GM18951 (cell line): Measurements from ENCODE around the gene GLT1D1.

Experiments used
- POLR2A ChIP-seq: IDR thresholded peaks from 4 replicates; pipeline ENCODE4 v1.6.1; 2011; ENCODE audit warnings: mild to moderate bottlenecking; ENCODE audit not compliant: insufficient read length, insufficient read depth; ENCODE audit errors: extremely low read depth
- in situ Hi-C: fragments of 300-500 bp; cut with MboI; formaldehyde crosslinking; loops from one replicate; pipeline ENCODE4 v1.12.0; 2022; ENCODE audit warnings: low sequenced_read_pairs, mixed read lengths, inconsistent platforms; ENCODE audit not compliant: unreplicated experiment

Gene GLT1D1

GRCh38 chr12:128852026-128852698, 1.1 kb upstream of the GLT1D1 start:
- no peak for TF ChIP-seq POLR2A
- in situ Hi-C loops: no loop called here

- in situ Hi-C loops: no loop called here
- no peak for TF ChIP-seq POLR2A
These were observed 421 bp downstream of the GLT1D1 start for GRCh38 chr12:128853600-128854197.

GRCh38 chr12:128856035-128856790, 2.9 kb downstream of the GLT1D1 start:
- in situ Hi-C loops: no loop called here

GRCh38 chr12:128856791-128857078, 3.5 kb downstream of the GLT1D1 start:
- in situ Hi-C loops: no loop called here
- TF ChIP-seq POLR2A: no peak

More at GRCh38 chr12:128856035-128856790, 2.9 kb downstream of the GLT1D1 start:
- TF ChIP-seq POLR2A: no peak

- TF ChIP-seq POLR2A: no peak
- in situ Hi-C loops: no loop called here
These were observed 4.0 kb downstream of the GLT1D1 start for GRCh38 chr12:128857133-128857763.

- no peak for TF ChIP-seq POLR2A
- in situ Hi-C loops: no loop called here
These were observed 6.0 kb downstream of the GLT1D1 start for GRCh38 chr12:128859311-128859710.

- TF ChIP-seq POLR2A: no peak
- in situ Hi-C loops: no loop called here
These were observed 8.1 kb downstream of the GLT1D1 start for GRCh38 chr12:128861226-128862016.

- in situ Hi-C loops: no loop called here
These were observed 10.7 kb downstream of the GLT1D1 start for GRCh38 chr12:128863957-128864356.

GRCh38 chr12:128864516-128865186, 11.4 kb downstream of the GLT1D1 start:
- no peak for TF ChIP-seq POLR2A
- in situ Hi-C loops: no loop called here

More at GRCh38 chr12:128863957-128864356, 10.7 kb downstream of the GLT1D1 start:
- TF ChIP-seq POLR2A: no peak

GRCh38 chr12:128867466-128867865, 14.2 kb downstream of the GLT1D1 start:
- in situ Hi-C loops: no loop called here
- TF ChIP-seq POLR2A: no peak

- no peak for TF ChIP-seq POLR2A
- in situ Hi-C loops: no loop called here
These were observed 18.2 kb downstream of the GLT1D1 start for GRCh38 chr12:128871516-128871892.

GRCh38 chr12:128872303-128872702, 19.0 kb downstream of the GLT1D1 start:
- no peak for TF ChIP-seq POLR2A
- in situ Hi-C loops: no loop called here
